Neural crest cell (in vitro differentiated cells): ENCODE measurements around the gene MST1. TPM values are rescaled to one million over a fixed set of nuclear protein-coding genes. Genes with fewer than 3 reads are reported as not detected.

Experiments used
- DNase-seq: peaks from one replicate; pipeline ENCODE4 v3.0.0; 2021; ENCODE audit warnings: low read depth, mixed read lengths, low spot score
- H3K27ac Mint-ChIP-seq: one replicate; pipeline ENCODE4 v1.8.0; 2021; ENCODE audit warnings: mild to moderate bottlenecking, mixed read lengths; ENCODE audit not compliant: unreplicated experiment
- H3K27me3 Mint-ChIP-seq: 2 replicates; pipeline ENCODE4 v1.8.0; 2021; ENCODE audit warnings: low read depth, mild to moderate bottlenecking, mixed read lengths
- H3K36me3 Mint-ChIP-seq: 2 replicates; pipeline ENCODE4 v1.8.0; 2021; ENCODE audit warnings: low read depth, mild to moderate bottlenecking, mixed read lengths
- H3K4me1 Mint-ChIP-seq: 2 replicates; pipeline ENCODE4 v1.8.0; 2021; ENCODE audit warnings: mixed read lengths
- H3K4me3 Mint-ChIP-seq: one replicate; pipeline ENCODE4 v1.8.0; 2021; ENCODE audit warnings: mild to moderate bottlenecking, mixed read lengths
- H3K9me3 Mint-ChIP-seq: 2 replicates; pipeline ENCODE4 v1.8.0; 2021; ENCODE audit warnings: mixed read lengths
- total RNA-seq: library from RNA; stranded (reverse); gene quantifications from 2 replicates; pipeline ENCODE4 v1.2.1, GENCODE V29; 2021
- TF ChIP-seq, protein P1 (sequence below): fragments of 200-600 bp; sonication (generic); conservative IDR thresholded peaks from 2 replicates; pipeline ENCODE4 v1.5.0; 2021; ENCODE audit warnings: antibody characterized with exemption, mild to moderate bottlenecking

Gene MST1
- total RNA-seq, 1 donor from 2014 or later, result 15.0 TPM

DNA sequence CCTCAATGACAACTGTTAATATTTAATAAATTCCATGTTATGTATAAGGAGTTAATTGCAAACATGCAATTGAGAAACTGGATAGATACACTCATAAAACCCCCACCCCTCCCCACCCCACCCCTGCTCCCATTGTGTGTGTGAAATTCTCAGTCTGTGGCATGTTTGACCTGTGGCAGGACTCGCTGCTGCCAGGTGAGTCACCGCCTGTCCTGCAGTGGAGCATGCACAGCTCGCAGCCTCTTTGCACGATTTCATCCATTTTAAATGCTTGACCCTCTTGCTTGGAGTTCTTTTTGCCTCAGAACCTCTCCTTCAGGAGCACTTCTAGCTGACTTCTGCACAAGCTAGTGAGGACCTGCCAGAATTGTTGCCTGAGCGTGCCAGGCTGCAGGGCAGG, 20.4 kb downstream of the MST1 start:
- Mint-ChIP-seq H3K27ac (no peak overlapping the region), H3K36me3 (no peaks in the 10 kb centered on the region), H3K4me1 (peaks cover 34% of the 10 kb centered on the region), H3K27me3 (peaks cover 2% of the 10 kb centered on the region), H3K4me3 (no peak overlapping the region), H3K9me3 (no peaks in the 10 kb centered on the region)
- no peak for DNase-seq
- TF ChIP-seq, protein P1, sequence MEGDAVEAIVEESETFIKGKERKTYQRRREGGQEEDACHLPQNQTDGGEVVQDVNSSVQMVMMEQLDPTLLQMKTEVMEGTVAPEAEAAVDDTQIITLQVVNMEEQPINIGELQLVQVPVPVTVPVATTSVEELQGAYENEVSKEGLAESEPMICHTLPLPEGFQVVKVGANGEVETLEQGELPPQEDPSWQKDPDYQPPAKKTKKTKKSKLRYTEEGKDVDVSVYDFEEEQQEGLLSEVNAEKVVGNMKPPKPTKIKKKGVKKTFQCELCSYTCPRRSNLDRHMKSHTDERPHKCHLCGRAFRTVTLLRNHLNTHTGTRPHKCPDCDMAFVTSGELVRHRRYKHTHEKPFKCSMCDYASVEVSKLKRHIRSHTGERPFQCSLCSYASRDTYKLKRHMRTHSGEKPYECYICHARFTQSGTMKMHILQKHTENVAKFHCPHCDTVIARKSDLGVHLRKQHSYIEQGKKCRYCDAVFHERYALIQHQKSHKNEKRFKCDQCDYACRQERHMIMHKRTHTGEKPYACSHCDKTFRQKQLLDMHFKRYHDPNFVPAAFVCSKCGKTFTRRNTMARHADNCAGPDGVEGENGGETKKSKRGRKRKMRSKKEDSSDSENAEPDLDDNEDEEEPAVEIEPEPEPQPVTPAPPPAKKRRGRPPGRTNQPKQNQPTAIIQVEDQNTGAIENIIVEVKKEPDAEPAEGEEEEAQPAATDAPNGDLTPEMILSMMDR, result no peak

- Mint-ChIP-seq H3K4me3 (peak overlapping the region; percentile 3), H3K27ac (peak overlapping the region; percentile 37), H3K27me3 (no peaks in the 10 kb centered on the region), H3K9me3 (no peaks in the 10 kb centered on the region), H3K36me3 (no peaks in the 10 kb centered on the region), H3K4me1 (peaks cover 29% of the 10 kb centered on the region)
- DNase-seq, result no peak
- TF ChIP-seq, protein P1, result no peak
These were observed 20.9 kb downstream of the MST1 start for GRCh38 chr3:49668414-49668797.

DNA sequence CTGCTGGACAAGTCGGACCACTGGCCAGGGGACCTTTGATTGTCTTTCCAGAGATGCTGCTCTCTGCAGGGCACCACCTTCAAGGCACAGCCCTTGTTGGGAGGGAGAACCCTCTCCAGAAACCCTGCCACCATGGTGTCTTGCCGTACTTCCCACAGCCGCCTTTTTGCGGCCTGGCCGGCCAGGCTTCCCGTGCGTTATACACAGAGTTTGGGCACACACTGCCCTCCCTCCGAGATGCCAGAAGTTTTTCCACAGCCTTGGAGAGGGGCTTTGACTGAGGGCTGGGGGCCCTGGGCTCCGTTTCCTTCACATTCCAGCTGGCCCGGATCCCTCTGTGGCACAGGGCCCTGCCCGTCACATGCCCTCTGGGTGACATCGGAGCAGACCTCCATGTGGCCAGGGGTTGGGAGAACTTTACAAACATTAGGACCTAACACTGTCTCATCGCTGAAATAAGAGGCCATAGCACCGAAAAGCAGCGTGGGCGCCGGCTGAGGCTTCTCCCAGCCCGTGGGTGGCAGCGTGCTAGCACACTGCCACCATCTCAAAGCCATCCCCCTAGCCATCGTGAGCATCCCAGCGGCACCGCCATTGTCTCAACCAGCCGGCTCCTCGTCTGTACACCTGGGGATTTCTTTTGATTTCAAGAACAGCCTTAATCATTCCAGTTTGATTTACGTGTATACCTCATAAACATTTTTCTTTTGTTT, 21.4 kb downstream of the MST1 start:
- H3K27ac Mint-ChIP-seq, result peak overlapping the region; percentile 27
- DNase-seq, result no peak
- H3K27me3 Mint-ChIP-seq, result no peaks in the 10 kb centered on the region
- no peaks in the 10 kb centered on the region for H3K36me3 Mint-ChIP-seq
- TF ChIP-seq, protein P1, result no peak
- H3K4me1 Mint-ChIP-seq, result peaks cover 25% of the 10 kb centered on the region
- no peaks in the 10 kb centered on the region for H3K9me3 Mint-ChIP-seq
- H3K4me3 Mint-ChIP-seq, result peak overlapping the region; percentile 15

GRCh38 chr3:49666592-49666991, 22.7 kb downstream of the MST1 start:
- no peaks in the 10 kb centered on the region for H3K27me3 Mint-ChIP-seq
- no peak overlapping the region for H3K27ac Mint-ChIP-seq
- H3K9me3 Mint-ChIP-seq, result no peaks in the 10 kb centered on the region
- no peak overlapping the region for H3K4me3 Mint-ChIP-seq
- no peak for DNase-seq
- H3K36me3 Mint-ChIP-seq, result no peaks in the 10 kb centered on the region
- H3K4me1 Mint-ChIP-seq, result peaks cover 18% of the 10 kb centered on the region
- TF ChIP-seq, protein P1, result no peak

DNA sequence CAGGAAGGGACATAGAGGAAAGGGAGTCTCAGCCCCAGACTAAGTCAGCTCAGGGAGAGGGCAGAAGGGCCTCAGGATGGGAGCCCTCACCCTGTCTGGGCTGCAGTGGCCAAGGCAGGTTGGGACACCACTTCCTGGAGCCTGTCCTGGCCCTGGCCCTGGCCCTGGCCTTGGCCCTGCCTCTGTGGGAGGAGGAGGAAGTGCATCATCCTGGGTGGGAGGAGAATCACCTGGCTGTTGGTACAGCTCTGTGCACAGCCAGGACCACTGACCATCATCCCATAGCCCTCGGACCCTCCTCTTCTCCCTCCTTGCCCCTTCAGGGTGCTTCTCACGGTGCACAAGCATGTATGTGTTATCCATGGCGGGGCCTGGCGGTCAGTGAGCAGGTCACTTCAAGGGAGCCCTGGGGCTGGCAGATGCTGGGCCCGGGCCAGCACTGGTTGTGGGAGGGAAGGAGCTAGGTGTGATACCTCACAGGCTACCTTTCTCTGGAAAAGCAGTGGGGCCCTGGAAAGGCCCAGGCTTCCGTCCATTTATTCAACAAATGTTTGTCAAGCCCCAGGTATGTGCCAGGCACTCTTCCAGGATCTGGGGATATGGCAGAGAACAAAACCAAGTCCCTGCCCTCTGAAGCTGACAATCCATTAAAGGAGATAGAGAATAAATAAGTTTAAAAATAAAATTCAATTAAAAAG, 23.3 kb downstream of the MST1 start:
- no peak for DNase-seq
- no peaks in the 10 kb centered on the region for H3K27me3 Mint-ChIP-seq
- TF ChIP-seq, protein P1, result no peak
- no peak overlapping the region for H3K4me3 Mint-ChIP-seq
- no peak overlapping the region for H3K27ac Mint-ChIP-seq
- no peaks in the 10 kb centered on the region for H3K9me3 Mint-ChIP-seq
- peaks cover 13% of the 10 kb centered on the region for H3K4me1 Mint-ChIP-seq
- no peaks in the 10 kb centered on the region for H3K36me3 Mint-ChIP-seq
